ENCODE results near the gene DNM1.

DNM1 gene

DNA sequence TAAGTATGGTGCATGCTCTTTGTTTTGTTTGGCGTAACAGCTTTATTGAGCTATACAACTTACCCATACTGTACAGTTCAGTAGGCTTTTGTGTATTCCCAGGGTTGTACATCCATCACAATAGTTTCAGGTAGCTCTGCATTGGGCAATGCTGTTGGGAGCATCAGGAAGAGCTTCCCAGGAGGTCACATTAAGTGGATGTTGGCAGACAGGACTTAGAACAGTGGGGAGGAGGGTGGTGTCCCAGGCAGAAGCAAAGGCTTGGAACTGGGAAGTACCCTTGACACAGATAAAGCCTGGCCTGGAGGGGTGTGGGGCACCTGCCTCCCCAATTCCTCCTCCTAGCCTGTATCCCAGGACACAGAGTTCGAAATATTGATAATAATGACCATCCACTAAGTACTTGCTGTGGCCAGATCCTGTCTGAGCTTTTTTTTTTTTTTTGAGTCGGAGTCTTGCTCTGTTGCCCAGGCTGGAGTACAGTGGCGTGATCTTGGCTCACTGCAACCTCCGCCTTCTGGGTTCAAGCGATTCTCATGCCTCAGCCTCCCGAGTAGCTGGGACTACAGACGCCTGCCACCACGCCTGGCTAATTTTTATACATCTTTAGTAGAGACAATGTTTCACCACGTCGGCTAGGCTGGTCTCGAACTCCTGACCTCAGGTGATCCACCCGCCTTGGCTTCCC is 41.8 kb upstream of the DNM1 start:
- Histone ChIP-seq H2AFZ (ENCODE audit: low read depth, low read length) (no peak overlapping the region), H3K9ac (ENCODE audit: low read depth, low read length) (peak overlapping the region; percentile 80), H3K27ac (ENCODE audit: low read length) (no peak overlapping the region), H3K4me3 (ENCODE audit: low read depth in 1 of 2, low read length in 2 of 2) (peak overlapping the region; percentile 69 to 90; a peak in 3 of 4 replicates), H3K4me2 (ENCODE audit: insufficient read depth, low read length) (peak overlapping the region; percentile 84), H3K27me3 (ENCODE audit: insufficient read depth, low read length, poor library complexity) (no peaks in the 10 kb centered on the region), H3K36me3 (ENCODE audit: insufficient read depth, low read length) (peaks cover 36% of the 10 kb centered on the region), H3K4me1 (ENCODE audit: insufficient read depth, low read length) (peaks cover 25% of the 10 kb centered on the region), H3K9me3 (ENCODE audit: insufficient read depth, low read length, severe bottlenecking) (no peaks in the 10 kb centered on the region), H3K79me2 (ENCODE audit: insufficient read depth, low read length) (peaks cover 7% of the 10 kb centered on the region), H4K20me1 (ENCODE audit: insufficient read depth, low read length) (peaks cover 17% of the 10 kb centered on the region; the same call in 1 of the 2 replicates)
- ATAC-seq (ENCODE audit: insufficient read depth, low read depth) (no peak), DNase-seq (no peak)
- TF ChIP-seq EZH2 (IDR thresholded peaks at IDR 0.05; ENCODE audit: borderline replicate concordance, low read depth, low read length, severe bottlenecking), result no peak
- no peak for TF ChIP-seq CTCF (IDR thresholded peaks at IDR 0.05; ENCODE audit: borderline replicate concordance, extremely low read depth, low read length, poor library complexity, severe bottlenecking)

DNA sequence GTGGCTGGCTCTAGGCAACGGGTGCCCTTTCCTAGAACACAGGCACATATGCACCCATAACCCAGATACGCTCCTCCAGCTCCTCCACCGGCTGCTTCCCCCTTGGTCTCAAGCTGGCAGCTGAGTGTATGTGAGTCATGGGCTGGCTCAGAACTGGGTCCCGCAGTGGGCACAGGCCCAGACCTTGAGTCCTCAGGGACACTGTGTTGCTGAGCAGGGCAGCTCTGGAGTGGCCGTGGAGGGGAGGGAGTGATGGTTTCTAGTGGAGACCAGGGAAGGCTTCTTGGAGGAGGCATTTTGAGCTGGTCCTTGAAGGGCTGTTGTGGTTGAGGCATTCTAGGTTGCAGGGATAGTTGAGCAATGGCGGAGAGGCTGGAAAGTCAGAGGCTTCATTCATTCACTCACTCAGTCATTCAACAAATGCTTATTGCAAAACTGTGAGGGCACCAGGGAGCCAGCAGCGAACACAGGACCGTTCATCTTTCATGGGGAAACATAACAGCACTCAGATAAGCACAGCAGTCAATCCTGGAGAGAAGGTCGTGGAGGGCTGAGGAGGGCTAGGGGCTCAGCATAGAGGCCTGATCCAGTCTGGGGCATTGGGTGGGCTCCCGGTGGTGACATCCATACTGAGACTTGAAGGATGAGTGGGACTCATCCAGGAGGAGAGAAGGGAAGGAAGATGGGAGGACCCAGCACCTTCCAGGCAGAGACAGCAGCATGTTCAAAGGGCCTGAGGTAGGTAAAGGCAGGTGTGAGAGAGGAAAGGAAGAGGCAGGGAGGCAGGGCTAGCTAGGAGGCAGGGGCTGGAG is 40.8 kb upstream of the DNM1 start:
- TF ChIP-seq CTCF (IDR thresholded peaks at IDR 0.05; ENCODE audit: borderline replicate concordance, extremely low read depth, low read length, poor library complexity, severe bottlenecking) (no peak), EZH2 (IDR thresholded peaks at IDR 0.05; ENCODE audit: borderline replicate concordance, low read depth, low read length, severe bottlenecking) (no peak)
- DNase-seq (no peak), ATAC-seq (ENCODE audit: insufficient read depth, low read depth) (no peak)
- H3K9ac ChIP-seq (ENCODE audit: low read depth, low read length), result no peak overlapping the region
- H3K27ac ChIP-seq (ENCODE audit: low read length), result no peak overlapping the region
- H3K79me2 ChIP-seq (ENCODE audit: insufficient read depth, low read length), result peaks cover 7% of the 10 kb centered on the region
- no peak overlapping the region for H2AFZ ChIP-seq (ENCODE audit: low read depth, low read length)
- H3K4me3 ChIP-seq (ENCODE audit: low read depth in 1 of 2, low read length in 2 of 2), result no peak overlapping the region
- peaks cover 47% of the 10 kb centered on the region for H3K36me3 ChIP-seq (ENCODE audit: insufficient read depth, low read length)
- H4K20me1 ChIP-seq (ENCODE audit: insufficient read depth, low read length), result peaks cover 17% of the 10 kb centered on the region; the same call in 1 of the 2 replicates
- peaks cover 25% of the 10 kb centered on the region for H3K4me1 ChIP-seq (ENCODE audit: insufficient read depth, low read length)
- peak overlapping the region; percentile 84; the same call in 1 of the 2 replicates for H3K4me2 ChIP-seq (ENCODE audit: insufficient read depth, low read length)
- H3K27me3 ChIP-seq (ENCODE audit: insufficient read depth, low read length, poor library complexity), result no peaks in the 10 kb centered on the region
- no peaks in the 10 kb centered on the region for H3K9me3 ChIP-seq (ENCODE audit: insufficient read depth, low read length, severe bottlenecking)

- Histone ChIP-seq H3K4me1 (ENCODE audit: insufficient read depth, low read length) (peaks cover 25% of the 10 kb centered on the region), H3K36me3 (ENCODE audit: insufficient read depth, low read length) (peaks cover 53% of the 10 kb centered on the region), H3K9me3 (ENCODE audit: insufficient read depth, low read length, severe bottlenecking) (no peaks in the 10 kb centered on the region), H3K9ac (ENCODE audit: low read depth, low read length) (no peak overlapping the region), H3K27ac (ENCODE audit: low read length) (no peak overlapping the region), H3K79me2 (ENCODE audit: insufficient read depth, low read length) (peaks cover 7% of the 10 kb centered on the region), H3K4me2 (ENCODE audit: insufficient read depth, low read length) (no peak overlapping the region), H3K4me3 (ENCODE audit: low read depth in 1 of 2, low read length in 2 of 2) (no peak overlapping the region), H3K27me3 (ENCODE audit: insufficient read depth, low read length, poor library complexity) (no peaks in the 10 kb centered on the region), H2AFZ (ENCODE audit: low read depth, low read length) (no peak overlapping the region), H4K20me1 (ENCODE audit: insufficient read depth, low read length) (peaks cover 17% of the 10 kb centered on the region; the same call in 1 of the 2 replicates)
- ATAC-seq (ENCODE audit: insufficient read depth, low read depth), result no peak
- no peak for DNase-seq
- TF ChIP-seq CTCF (IDR thresholded peaks at IDR 0.05; ENCODE audit: borderline replicate concordance, extremely low read depth, low read length, poor library complexity, severe bottlenecking), result no peak
- no peak for TF ChIP-seq EZH2 (IDR thresholded peaks at IDR 0.05; ENCODE audit: borderline replicate concordance, low read depth, low read length, severe bottlenecking)
Observed at GRCh38 chr9:128163027-128163515, 40.1 kb upstream of the DNM1 start.

Measured in DND-41 (cell line).